Lung microvascular endothelial cell (primary cell): ENCODE measurements around the gene CD79B. TPM values are rescaled to one million over a fixed set of nuclear protein-coding genes. Genes with fewer than 3 reads are reported as not detected.

Source experiments
- DNase-seq, 2 donors: peaks; one replicate each; pipeline versions ENCODE4 v3.0.0 to v3.0.0-alpha.2; 2010; ENCODE audit warnings: low read depth in 2 of 2
- total RNA-seq: library from RNA; depleted of rRNA; stranded (reverse); fragments of >200 nt; gene quantifications from 2 replicates; pipeline ENCODE4 v1.2.1, GENCODE V29; 2014

Gene CD79B
- total RNA-seq, 1 donor from 2014 or later = not detected

GRCh38 chr17:63954402-63955063 lies 22.4 kb upstream of the CD79B start:
- DNase-seq = no peak

GRCh38 chr17:63950940-63951907 lies 19.1 kb upstream of the CD79B start:
- DNase-seq = peak in 1 of 2 donors; percentile 12

- no peak for DNase-seq
Observed at GRCh38 chr17:63949576-63950250, 17.6 kb upstream of the CD79B start.

GRCh38 chr17:63948521-63948920 lies 16.4 kb upstream of the CD79B start:
- DNase-seq = no peak

GRCh38 chr17:63947711-63948330 lies 15.7 kb upstream of the CD79B start:
- no peak for DNase-seq

GRCh38 chr17:63946440-63947363 lies 14.6 kb upstream of the CD79B start:
- DNase-seq = peak; percentile 39 to 64

- no peak for DNase-seq
Observed at GRCh38 chr17:63945784-63946439, 13.8 kb upstream of the CD79B start.

GRCh38 chr17:63944736-63945499 lies 12.8 kb upstream of the CD79B start:
- no peak for DNase-seq

- no peak for DNase-seq
Observed at GRCh38 chr17:63943745-63944144, 11.6 kb upstream of the CD79B start.

- no peak for DNase-seq
Observed at GRCh38 chr17:63942309-63942985, 10.3 kb upstream of the CD79B start.

GRCh38 chr17:63941751-63942150 lies 9.6 kb upstream of the CD79B start:
- no peak for DNase-seq

- no peak for DNase-seq
Observed at GRCh38 chr17:63941162-63941561, 9.0 kb upstream of the CD79B start.

- no peak for DNase-seq
Observed at GRCh38 chr17:63940584-63940983, 8.5 kb upstream of the CD79B start.

- no peak for DNase-seq
Observed at GRCh38 chr17:63939884-63940283, 7.8 kb upstream of the CD79B start.

- DNase-seq = no peak
Observed at GRCh38 chr17:63939401-63939800, 7.3 kb upstream of the CD79B start.

- DNase-seq = no peak
Observed at GRCh38 chr17:63937920-63938319, 5.8 kb upstream of the CD79B start.

GRCh38 chr17:63937319-63937718 lies 5.2 kb upstream of the CD79B start:
- DNase-seq = no peak

- DNase-seq = no peak
Observed at GRCh38 chr17:63934183-63935112, 2.3 kb upstream of the CD79B start.
